A549 treated with Mapracorat at 1 μM for 4 hours (cell line): ENCODE data around the gene ADAMTS17. TPM values are rescaled to one million over a fixed set of nuclear protein-coding genes. Genes with fewer than 3 reads are reported as not detected.

Source experiments
- total RNA-seq: library from RNA; stranded (reverse); fragments of 200-300 nt; extraction: Qiagen RNA extraction; gene quantifications from 5 replicates; pipeline ENCODE4 v1.2.3, GENCODE V29; 2022

ADAMTS17 gene, protein sequence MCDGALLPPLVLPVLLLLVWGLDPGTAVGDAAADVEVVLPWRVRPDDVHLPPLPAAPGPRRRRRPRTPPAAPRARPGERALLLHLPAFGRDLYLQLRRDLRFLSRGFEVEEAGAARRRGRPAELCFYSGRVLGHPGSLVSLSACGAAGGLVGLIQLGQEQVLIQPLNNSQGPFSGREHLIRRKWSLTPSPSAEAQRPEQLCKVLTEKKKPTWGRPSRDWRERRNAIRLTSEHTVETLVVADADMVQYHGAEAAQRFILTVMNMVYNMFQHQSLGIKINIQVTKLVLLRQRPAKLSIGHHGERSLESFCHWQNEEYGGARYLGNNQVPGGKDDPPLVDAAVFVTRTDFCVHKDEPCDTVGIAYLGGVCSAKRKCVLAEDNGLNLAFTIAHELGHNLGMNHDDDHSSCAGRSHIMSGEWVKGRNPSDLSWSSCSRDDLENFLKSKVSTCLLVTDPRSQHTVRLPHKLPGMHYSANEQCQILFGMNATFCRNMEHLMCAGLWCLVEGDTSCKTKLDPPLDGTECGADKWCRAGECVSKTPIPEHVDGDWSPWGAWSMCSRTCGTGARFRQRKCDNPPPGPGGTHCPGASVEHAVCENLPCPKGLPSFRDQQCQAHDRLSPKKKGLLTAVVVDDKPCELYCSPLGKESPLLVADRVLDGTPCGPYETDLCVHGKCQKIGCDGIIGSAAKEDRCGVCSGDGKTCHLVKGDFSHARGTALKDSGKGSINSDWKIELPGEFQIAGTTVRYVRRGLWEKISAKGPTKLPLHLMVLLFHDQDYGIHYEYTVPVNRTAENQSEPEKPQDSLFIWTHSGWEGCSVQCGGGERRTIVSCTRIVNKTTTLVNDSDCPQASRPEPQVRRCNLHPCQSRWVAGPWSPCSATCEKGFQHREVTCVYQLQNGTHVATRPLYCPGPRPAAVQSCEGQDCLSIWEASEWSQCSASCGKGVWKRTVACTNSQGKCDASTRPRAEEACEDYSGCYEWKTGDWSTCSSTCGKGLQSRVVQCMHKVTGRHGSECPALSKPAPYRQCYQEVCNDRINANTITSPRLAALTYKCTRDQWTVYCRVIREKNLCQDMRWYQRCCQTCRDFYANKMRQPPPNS
- 0.12 to 0.27 TPM (median 0.24 TPM) in 4 of 5 replicates, not detected in the other for total RNA-seq

DNA sequence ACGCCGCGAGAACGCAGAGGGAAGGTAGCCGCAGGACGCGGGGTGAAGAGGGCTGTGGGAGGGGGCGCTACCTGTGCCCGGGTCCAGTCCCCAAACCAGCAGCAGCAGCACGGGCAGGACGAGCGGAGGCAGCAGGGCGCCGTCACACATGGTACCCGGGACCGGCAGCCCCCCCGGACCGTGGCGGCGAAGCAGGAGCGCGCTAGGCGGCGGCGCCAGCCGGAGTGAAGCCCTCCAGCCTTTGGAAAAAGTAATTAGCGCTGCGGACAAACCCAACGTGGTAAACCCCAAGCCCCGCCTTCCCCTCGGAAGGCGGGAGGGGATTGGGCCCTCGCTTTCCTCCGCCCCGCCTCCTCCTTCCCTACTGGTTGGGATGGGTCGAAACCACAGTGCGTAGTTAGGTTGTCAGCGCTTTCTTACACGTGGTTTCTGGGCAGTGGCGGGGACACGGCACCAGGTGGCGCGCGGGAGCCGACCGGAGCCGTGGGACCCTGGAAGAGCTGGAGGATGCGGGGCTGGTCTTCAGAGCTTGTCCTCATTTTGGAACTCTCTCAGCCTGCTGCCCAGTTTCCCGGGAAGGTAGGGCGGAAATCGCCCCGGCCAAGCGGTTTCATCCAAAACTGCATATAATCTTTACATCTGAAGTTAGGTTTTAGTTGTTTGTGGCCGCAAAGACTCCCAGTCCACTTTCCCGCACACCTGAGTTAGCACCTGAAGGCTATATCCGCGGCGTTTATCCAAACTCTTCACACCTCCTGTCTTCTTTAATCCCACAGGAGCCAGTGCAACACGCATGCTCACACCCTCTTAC, at the start of gene ADAMTS17:
ADAMTS17 (minus strand) TSS at position 226 of the 811 bp plus-strand sequence; CDS start at position 150, 76 bp downstream.

Other genes with a start within 250 kb of the ADAMTS17 start
- gene CERS3, start 187.0 kb upstream of the ADAMTS17 start, total RNA-seq = not detected in 5 replicates